K562 (cell line): Measurements from ENCODE around the gene TRIM40. TPM values are rescaled to one million over a fixed set of nuclear protein-coding genes. Genes with fewer than 3 reads are reported as not detected.

Source experiments
- CBX1 ChIP-seq: sonication (generic); IDR thresholded peaks from 2 replicates; pipeline ENCODE4 v1.6.1; 2016; ENCODE audit warnings: antibody characterized with exemption, low read depth, mild to moderate bottlenecking
- CHD7 ChIP-seq: fragments of 200-600 bp; sonication (generic); IDR thresholded peaks from one replicate; pipeline ENCODE4 v1.6.1; 2012; ENCODE audit warnings: mild to moderate bottlenecking, low read depth, low read length, inconsistent platforms
- POLR2A ChIP-seq: fragments of 450-650 bp; conservative IDR thresholded peaks from 2 replicates; pipeline ENCODE4 v1.6.1; 2016
- TSC22D4 ChIP-seq: fragments of 450-650 bp; IDR thresholded peaks from 2 replicates; pipeline ENCODE4 v1.6.1; 2016; ENCODE audit warnings: missing genetic modification characterization, missing biosample characterization, control low read depth
- ZNF354B ChIP-seq: fragments of 250-450 bp; sonication (Bioruptor Pico); IDR thresholded peaks from 2 replicates; pipeline ENCODE4 v1.4.0; 2020
- ZNF609 ChIP-seq: sonication (generic); formaldehyde crosslinking; IDR thresholded peaks from 2 replicates; pipeline ENCODE4 v1.8.1; 2023; ENCODE audit warnings: missing genetic modification reagents, mild to moderate bottlenecking, borderline replicate concordance
- polyA plus RNA-seq, 8 experiments: library from polyadenylated mRNA; depleted of rRNA in 4 of 8; stranded (reverse) in 5 of 8; unstranded in 3 of 8; fragments of >200 nt; fragmentation: Nextera tagmentation in 2 of 8; fragmentation: Illumina TruSeq in 1 of 8; extraction: Ambion mirVana in 2 of 8; extraction: Trizol in 1 of 8; gene quantifications; 2 replicates each; pipeline versions ENCODE4 v1.2.1 to v1.2.3, GENCODE V29; 2011 to 2014; ENCODE audit warnings: inconsistent platforms in 1 of 8, missing spikeins in 1 of 8
- total RNA-seq, 7 experiments: library from RNA; depleted of rRNA in 6 of 7; stranded (reverse); fragments of >200 nt in 6 of 7; fragmentation: Illumina TruSeq in 2 of 7; extraction: Trizol in 2 of 7; gene quantifications; 2 replicates each; pipeline versions ENCODE4 v1.2.1 to v1.2.3, GENCODE V29; 2011 to 2021; ENCODE audit warnings: low replicate concordance in 1 of 7

Gene TRIM40
- total and polyA plus RNA-seq, 9 of the 15 experiments (the other 6 are each of a cell fraction or from before 2014, with no cell fraction given), result 0.04 to 0.08 TPM; not detected in 7

GRCh38 chr6:30152910-30153610, 17.1 kb downstream of the TRIM40 start (continued):
- TF ChIP-seq ZNF609 (CRISPR knock-in tag) (no peak), CBX1 (no peak), TSC22D4 (tag) (no peak), CHD7 (no peak), POLR2A (no peak), ZNF354B (CRISPR knock-in tag) (no peak)
